ENCODE measurements around the gene LRRC55.
"Not testable (repeated sequence)": the region's sequence is repeated elsewhere in the genome, so short reads cannot be mapped to it uniquely, and the experiment has no call there.

LRRC55 gene

GRCh38 chr11:57161351-57161750 is 20.4 kb upstream of the LRRC55 start:
- DNase-seq (ENCODE audit: low read depth, low spot score), result no peak

DNA sequence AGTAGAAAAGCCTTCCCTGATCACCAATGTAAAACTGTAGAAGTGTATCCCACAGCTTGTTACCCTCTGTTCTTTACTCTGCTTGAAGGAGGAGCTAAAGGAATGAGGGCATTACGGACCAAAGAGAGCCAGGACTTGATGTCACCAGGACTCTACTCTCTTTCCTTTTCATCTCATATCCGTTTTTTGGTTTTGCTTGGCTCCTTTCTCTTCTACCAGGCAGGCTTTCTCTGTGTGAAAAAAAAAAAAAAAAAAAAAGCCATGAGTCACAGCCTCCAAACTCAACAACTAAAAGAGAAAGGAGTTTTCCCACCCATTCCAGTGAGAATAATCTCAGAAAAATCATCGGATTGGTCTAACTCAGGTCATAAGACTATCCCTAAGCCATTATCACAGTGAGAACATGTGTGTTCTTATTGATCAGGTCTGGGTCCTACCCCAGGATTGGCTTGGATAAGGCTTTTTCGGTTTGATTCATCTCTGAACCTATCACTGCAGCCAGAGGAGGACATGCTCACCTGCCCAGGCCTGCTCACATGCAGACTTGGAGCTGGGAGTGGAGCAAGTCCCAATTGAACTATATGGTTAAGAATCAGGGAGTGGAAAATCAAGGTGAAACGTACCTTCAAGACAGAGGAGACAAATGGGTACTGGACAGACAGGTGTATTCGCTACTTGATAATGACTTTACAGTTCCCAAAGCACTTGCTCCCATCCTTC is 19.4 kb upstream of the LRRC55 start:
- DNase-seq (ENCODE audit: low read depth, low spot score), result no peak

DNA sequence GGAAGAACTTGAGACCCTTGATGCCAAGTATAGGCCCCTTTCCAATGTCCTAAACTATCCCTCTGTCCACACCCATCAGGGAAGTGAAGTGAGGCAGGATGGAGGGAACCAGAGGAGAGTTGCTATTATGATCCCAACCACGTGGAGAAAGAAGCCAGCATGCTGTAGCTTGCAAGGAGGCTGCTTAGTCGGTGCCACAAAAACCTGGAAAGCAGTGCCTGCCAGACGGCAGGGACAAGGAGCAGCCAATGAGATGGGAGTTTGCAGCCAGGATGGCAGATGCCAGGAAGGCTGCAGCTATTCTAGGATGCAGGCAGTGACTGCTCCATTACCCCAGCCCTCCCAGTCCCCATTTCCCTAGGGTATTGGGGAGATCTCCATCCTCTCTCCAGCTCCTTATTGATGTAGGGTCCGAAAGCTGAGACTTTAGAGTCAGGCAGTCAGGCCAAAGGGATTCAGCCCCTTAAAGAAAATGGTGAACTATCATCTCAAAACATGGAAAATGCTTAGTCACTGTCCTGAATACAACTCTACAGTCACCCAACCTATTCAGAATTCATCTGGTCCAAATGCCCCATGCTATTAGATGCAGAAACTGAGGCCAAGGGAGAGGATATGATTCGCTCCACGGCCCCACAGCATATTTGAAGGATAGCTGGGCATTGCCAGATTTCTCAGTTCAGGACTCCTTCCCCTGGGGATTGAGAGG is 18.4 kb upstream of the LRRC55 start:
- DNase-seq (ENCODE audit: low read depth, low spot score), result no peak

- no peak for DNase-seq (ENCODE audit: low read depth, low spot score)
Measured at GRCh38 chr11:57164317-57164716, 17.4 kb upstream of the LRRC55 start.

- no peak for DNase-seq (ENCODE audit: low read depth, low spot score)
Measured at GRCh38 chr11:57167125-57167846, 14.5 kb upstream of the LRRC55 start.

GRCh38 chr11:57169732-57170313 is 11.9 kb upstream of the LRRC55 start:
- DNase-seq (ENCODE audit: low read depth, low spot score), result not testable (repeated sequence)

DNA sequence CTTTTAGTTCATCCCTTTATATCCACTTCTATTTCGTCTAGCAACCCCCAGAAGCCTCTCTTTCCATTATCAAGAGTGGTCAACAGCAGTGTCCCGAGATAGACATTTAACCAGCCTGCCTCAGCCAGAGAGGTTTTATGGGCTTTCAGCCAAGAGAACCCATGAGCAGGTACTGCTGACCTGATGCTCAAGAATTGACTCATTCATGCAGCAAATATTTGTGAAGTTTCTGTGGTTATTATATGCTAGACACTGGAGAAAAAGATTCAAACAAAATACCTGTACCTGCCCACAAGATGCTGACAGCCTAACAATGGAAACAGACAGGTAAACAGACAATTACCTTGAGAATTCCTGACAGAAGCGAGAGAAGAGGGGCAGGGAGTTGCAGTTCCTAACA is 9.7 kb upstream of the LRRC55 start:
- DNase-seq (ENCODE audit: low read depth, low spot score), result no peak

GRCh38 chr11:57174656-57175055 is 7.1 kb upstream of the LRRC55 start:
- no peak for DNase-seq (ENCODE audit: low read depth, low spot score)

DNA sequence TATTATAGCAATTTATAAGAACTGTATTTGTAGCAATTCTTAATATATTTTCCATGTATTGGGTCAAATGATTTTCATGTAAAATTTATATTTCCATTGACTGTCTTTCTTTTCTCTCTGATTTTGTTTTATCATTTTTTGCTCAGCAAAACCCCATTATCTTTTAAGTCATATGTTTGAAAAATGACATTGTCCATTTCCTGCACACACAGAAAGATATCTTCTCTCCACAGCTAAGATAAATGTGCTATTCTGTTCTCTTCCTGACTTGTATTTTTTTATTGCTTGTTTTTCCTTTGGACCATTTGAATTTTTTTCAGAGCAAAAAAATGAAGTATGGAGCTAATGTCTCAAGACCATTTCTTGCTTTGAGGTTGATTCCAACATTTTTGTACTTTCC is 6.3 kb upstream of the LRRC55 start:
- no peak for DNase-seq (ENCODE audit: low read depth, low spot score)

DNA sequence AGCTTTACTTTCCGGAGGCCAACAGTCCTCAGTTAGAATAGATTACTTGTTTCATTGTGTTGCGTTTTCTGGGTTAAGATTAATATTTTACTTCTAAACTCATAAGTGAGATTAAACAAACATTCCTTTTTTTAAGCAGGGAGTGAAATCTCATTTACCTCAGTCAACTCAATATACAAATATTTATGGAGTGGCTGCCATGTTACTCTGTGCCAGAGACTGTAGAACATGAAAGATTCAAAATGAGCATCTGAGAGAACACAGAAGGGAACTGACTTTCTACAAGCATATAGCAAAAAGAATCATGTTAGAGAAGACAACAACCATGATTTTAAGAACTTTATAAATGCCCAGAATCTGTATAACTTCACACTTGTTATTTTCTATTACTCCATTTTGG is 3.4 kb upstream of the LRRC55 start:
- DNase-seq (ENCODE audit: low read depth, low spot score), result no peak

GRCh38 chr11:57179681-57180080 is 2.1 kb upstream of the LRRC55 start:
- DNase-seq (ENCODE audit: low read depth, low spot score), result no peak

- DNase-seq (ENCODE audit: low read depth, low spot score), result no peak
Measured at GRCh38 chr11:57180081-57180561, 1.6 kb upstream of the LRRC55 start.

- no peak for DNase-seq (ENCODE audit: low read depth, low spot score)
Measured at GRCh38 chr11:57180964-57181363, 789 bp upstream of the LRRC55 start.

DNA sequence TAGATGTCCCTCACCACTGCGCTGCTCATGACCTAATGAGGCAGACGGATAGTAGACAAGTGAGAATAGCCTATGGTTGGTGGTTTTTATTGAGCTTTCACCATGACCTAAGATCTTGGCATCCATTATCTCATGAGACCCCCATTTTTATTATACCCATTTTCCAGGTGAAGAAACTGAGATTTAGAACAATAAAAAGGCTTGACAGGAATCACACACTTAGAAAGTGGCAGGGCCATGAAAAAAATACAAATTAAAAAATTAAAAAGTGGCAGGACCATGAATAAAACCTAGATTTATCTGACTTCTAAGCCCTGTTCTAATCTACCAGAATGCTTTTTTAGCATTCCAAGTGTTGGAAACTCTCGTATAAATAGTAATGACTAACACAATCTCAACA is 1.1 kb downstream of the LRRC55 start:
- DNase-seq (ENCODE audit: low read depth, low spot score), result no peak

DNA sequence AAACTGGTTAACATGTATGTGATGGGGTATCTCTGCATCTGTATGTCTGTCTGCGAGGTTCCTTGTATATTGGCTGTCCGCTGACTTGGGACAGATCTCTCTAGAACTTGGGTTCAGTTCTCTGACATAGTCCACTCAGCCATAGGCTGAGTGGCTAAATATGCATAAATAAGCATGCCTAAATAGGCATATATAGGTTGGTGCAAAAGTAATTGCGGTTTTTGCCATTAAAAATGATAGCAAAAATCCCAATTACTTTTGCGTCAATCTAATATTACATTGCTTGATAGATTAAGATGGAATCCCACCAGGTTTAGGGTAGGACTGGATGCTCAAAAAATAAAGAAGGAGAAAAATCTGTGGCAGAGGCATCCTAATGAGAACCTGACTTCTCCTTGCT is 8.8 kb downstream of the LRRC55 start:
- no peak for DNase-seq (ENCODE audit: low read depth, low spot score)

DNA sequence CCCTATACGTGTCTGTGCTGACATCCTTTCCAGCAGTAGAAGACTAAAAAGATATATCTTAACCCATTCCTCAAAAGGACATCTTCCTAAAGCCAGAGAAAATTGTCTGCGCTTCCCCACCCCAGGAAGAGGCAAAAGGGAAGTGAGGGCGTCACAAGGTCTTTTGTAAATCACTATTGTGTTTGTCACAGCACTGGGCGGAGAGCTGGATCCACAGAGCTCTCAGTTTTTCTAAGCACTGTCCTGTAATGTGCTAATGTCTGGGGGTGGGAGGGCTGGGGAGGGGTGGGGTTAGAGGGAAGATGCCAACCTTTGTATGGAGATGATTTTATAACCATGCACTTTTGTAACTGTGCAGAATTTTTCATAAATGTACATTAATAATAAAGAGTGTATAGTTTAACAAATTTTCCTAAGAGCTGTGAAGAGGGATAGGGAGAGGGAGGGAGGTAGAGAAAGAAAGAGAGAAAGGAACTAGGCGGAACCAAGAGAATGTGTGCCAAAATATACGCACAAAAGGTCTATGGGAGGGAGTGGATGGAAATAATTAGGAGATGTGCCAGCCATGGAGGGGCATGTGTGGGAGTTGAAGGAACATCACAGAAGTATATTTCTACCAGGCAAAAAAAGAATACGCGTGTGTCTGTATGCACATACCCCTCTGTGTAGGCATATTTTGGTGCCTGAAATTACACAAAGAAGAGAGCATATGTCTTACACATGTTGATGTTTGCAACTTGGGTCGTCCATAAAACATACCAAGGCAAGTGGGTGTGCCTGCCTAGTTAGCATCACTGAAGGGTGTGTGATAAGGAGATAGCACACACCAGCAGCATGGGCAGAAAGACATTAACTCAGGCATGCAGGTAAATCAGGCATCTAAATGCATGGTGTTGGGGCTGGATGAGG is 9.8 kb downstream of the LRRC55 start:
- no peak for DNase-seq (ENCODE audit: low read depth, low spot score)

GRCh38 chr11:57192316-57192715 is 10.6 kb downstream of the LRRC55 start:
- DNase-seq (ENCODE audit: low read depth, low spot score), result no peak

DNA sequence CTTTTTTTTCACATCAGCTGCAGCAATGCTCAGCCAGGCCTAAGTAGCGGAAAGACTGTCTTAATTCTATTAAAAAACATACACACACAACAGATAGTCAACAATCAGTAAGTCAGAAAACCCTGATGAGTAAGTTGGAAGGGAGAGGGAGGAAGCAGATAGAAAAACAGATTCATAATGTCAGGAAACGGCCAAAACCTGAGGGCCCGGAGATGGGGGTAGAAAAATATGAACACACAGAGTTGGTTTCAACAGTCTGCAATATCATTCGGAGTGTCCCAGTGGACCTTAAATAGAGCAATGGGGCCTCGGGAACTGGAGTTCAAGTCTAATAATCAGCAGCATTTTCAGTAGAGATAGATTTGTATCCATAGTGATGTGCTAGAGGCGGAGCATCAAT is 14.8 kb downstream of the LRRC55 start:
- no peak for DNase-seq (ENCODE audit: low read depth, low spot score)

GRCh38 chr11:57197762-57198161 is 16.0 kb downstream of the LRRC55 start:
- no peak for DNase-seq (ENCODE audit: low read depth, low spot score)

DNA sequence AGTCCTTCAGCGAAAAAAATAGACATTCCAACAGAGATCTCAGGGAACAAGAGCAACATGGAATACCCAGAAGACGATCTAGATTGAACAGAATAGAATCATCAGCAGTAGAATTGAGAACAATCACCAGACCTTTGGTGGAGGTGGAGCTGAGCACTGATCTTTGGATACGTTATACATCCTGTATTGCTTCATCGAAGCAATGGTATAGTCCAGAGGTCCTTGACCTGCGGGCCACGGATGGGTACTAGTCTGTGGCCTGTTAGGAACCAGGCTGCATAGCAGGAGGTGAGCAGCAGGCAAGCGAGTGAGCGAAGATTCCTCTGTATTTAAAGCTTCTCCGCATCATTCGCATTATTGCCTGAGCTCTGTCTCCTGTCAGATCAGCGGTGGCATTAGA is 17.6 kb downstream of the LRRC55 start:
- DNase-seq (ENCODE audit: low read depth, low spot score), result no peak

DNA sequence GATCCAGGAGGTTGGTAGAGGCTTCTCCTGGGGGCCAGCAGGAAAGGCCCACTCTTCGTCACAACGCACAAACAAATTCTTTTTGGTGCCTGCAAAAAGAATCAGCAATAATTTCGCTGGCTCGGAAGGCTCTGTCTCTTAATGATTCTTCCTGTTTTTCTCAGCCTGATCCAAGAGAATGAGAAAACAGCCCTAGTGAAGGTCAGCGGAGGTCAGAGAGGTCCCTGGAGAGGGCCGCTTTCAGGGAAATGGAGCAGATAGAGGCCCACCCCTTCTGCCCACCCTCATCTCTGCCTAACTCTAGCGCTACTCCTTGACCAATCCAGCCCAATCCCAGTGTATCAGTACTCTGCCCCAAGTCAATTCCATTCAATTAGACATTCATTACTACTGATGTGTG is 19.2 kb downstream of the LRRC55 start:
- no peak for DNase-seq (ENCODE audit: low read depth, low spot score)
